Type B pancreatic cell (in vitro differentiated cells): ENCODE data around the gene GNB2. TPM values are rescaled to one million over a fixed set of nuclear protein-coding genes. Genes with fewer than 3 reads are reported as not detected.

Source experiments
- DNase-seq: peaks from one replicate; pipeline ENCODE4 v3.0.0; 2021; ENCODE audit warnings: mixed read lengths; ENCODE audit not compliant: unreplicated experiment; ENCODE audit errors: extremely low spot score
- H3K27ac Mint-ChIP-seq: 2 replicates; pipeline ENCODE4 v1.8.0; 2021; ENCODE audit warnings: mild to moderate bottlenecking, mixed read lengths
- H3K27me3 Mint-ChIP-seq: 2 replicates; pipeline ENCODE4 v1.8.0; 2021; ENCODE audit warnings: mixed read lengths
- H3K36me3 Mint-ChIP-seq: 2 replicates; pipeline ENCODE4 v1.8.0; 2021; ENCODE audit warnings: mixed read lengths
- H3K4me1 Mint-ChIP-seq: one replicate; pipeline ENCODE4 v1.8.0; 2021; ENCODE audit warnings: mixed read lengths; ENCODE audit not compliant: unreplicated experiment
- H3K4me3 Mint-ChIP-seq: 2 replicates; pipeline ENCODE4 v1.8.0; 2021; ENCODE audit warnings: mild to moderate bottlenecking, mixed read lengths
- H3K9me3 Mint-ChIP-seq: 2 replicates; pipeline ENCODE4 v1.8.0; 2021; ENCODE audit warnings: mixed read lengths
- total RNA-seq: library from RNA; stranded (reverse); gene quantifications from 2 replicates; pipeline ENCODE4 v1.2.1, GENCODE V29; 2021; ENCODE audit warnings: low replicate concordance
- TF ChIP-seq, protein P1 (sequence below): fragments of 200-600 bp; sonication (generic); conservative IDR thresholded peaks from 2 replicates; pipeline ENCODE4 v1.5.0; 2021; ENCODE audit warnings: antibody characterized with exemption, mild to moderate bottlenecking

GNB2 gene
- total RNA-seq, 1 donor from 2014 or later: 179 TPM

DNA sequence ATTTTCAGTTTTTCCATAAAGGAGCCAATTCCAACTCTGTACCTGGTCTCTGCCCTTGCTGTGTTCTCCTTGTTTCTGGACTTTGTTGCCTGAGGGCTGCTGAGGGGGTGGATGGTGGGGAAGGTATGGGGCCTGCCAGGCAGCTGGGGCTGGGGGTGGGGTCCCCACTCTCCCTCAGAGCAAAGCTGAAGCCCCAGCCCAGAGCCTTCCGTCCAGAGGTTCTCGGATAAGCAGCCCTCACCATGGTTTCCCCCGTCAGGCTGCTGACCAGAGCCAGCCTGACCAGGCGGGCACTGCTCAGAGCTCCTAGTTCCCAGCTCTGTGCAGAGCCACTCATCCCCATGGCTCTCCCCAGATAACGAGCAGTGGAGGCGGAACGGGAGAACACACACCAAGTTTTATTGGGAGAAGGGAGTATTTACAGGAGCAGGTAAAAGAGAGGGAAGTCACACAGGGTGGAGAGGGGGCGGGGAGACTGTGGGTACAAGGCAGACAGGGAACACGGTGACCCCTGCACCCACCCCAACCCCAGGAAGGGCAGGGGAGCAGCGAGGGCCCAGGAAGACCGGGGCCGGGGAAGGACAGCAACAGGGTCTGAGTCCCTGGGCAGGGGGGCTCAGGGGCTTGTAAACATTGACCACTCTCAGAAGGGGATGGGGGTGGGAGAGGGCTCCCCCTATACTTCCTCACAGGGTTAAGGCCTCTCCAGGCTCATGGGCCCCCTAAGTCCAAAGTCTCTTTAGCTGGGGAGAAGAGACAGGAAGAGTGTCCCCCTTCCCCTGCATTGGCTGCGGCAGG lies 5.8 kb downstream of the GNB2 start:
- Mint-ChIP-seq H3K27me3 (no peaks in the 10 kb centered on the region), H3K36me3 (peaks cover 3% of the 10 kb centered on the region), H3K9me3 (no peaks in the 10 kb centered on the region), H3K4me3 (no peak overlapping the region), H3K27ac (no peak overlapping the region), H3K4me1 (peaks cover 10% of the 10 kb centered on the region)
- no peak for DNase-seq
- TF ChIP-seq, protein P1, sequence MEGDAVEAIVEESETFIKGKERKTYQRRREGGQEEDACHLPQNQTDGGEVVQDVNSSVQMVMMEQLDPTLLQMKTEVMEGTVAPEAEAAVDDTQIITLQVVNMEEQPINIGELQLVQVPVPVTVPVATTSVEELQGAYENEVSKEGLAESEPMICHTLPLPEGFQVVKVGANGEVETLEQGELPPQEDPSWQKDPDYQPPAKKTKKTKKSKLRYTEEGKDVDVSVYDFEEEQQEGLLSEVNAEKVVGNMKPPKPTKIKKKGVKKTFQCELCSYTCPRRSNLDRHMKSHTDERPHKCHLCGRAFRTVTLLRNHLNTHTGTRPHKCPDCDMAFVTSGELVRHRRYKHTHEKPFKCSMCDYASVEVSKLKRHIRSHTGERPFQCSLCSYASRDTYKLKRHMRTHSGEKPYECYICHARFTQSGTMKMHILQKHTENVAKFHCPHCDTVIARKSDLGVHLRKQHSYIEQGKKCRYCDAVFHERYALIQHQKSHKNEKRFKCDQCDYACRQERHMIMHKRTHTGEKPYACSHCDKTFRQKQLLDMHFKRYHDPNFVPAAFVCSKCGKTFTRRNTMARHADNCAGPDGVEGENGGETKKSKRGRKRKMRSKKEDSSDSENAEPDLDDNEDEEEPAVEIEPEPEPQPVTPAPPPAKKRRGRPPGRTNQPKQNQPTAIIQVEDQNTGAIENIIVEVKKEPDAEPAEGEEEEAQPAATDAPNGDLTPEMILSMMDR: no peak

DNA sequence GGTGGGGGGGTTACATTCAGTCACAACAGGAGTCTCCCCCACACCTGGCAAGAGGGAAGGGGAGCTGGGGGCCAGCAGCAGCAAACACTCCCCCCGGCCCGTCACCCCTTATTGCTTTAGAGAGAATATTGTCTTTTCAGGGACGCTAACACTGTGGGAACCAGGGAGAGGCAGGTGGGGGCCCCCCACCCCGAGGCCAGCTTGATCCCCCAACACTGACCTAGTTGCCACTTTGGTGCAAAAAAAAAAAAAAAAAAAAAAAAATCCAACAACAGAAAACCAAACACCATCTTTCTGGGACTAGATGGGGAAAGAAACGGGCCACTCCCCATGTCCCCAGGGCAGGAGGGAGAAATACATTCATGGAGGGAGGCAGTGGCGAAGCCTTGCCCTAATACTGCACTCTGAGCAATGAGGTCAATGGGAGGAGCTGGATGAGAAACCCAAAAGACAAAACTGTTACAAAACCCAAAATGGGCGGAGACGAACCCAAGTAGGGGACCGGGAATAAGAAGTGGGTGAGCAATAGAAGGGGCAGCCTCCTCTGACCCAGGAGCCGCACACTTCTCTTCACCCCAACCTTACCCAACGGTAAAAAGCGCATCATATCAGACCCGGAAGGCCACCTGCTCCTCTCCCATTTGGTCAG lies 6.5 kb downstream of the GNB2 start:
- TF ChIP-seq, protein P1: no peak
- no peak for DNase-seq
- Mint-ChIP-seq H3K36me3 (peaks cover 3% of the 10 kb centered on the region), H3K4me3 (peak overlapping the region; percentile 46), H3K27ac (peak overlapping the region; percentile 71), H3K4me1 (peaks cover 10% of the 10 kb centered on the region), H3K9me3 (no peaks in the 10 kb centered on the region), H3K27me3 (no peaks in the 10 kb centered on the region)

DNA sequence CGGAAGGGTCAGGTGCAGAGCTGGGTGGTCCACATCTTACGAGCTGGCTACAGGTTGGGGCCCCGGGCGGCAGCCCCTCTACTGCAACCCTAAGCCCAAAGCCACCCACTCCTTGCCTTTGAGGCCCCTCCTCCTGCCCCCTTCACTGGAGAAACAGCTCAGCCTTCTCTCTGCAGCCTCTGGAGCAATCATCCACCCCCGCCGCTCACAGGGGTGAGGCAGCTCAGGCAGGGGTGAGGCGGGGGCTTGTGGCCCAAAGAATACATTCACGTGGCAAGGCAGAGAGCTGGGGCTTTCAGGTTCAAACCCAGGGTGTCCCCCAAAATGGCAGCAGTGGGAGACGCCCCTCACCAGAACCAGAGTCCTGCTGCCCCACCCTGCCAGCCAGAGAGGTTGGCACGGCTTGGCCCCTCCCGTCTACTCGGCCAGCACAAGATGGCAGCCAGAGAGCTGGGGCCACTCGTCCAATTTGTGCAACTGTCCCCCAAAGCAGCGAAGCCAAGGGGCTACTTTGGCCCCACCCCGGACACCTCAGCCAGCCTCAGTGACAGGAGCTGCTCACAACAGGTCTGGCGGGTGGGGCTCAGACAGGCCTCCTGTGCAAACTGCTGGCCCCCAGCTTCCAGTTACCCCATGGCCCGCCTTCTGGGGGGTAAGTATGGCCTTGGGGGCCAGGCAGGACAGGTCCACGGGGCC lies 7.2 kb downstream of the GNB2 start:
- Mint-ChIP-seq H3K4me1 (peaks cover 10% of the 10 kb centered on the region), H3K9me3 (no peaks in the 10 kb centered on the region), H3K27ac (peak overlapping the region; percentile 71), H3K4me3 (no peak overlapping the region), H3K27me3 (no peaks in the 10 kb centered on the region), H3K36me3 (peaks cover 3% of the 10 kb centered on the region)
- TF ChIP-seq, protein P1: no peak
- no peak for DNase-seq

DNA sequence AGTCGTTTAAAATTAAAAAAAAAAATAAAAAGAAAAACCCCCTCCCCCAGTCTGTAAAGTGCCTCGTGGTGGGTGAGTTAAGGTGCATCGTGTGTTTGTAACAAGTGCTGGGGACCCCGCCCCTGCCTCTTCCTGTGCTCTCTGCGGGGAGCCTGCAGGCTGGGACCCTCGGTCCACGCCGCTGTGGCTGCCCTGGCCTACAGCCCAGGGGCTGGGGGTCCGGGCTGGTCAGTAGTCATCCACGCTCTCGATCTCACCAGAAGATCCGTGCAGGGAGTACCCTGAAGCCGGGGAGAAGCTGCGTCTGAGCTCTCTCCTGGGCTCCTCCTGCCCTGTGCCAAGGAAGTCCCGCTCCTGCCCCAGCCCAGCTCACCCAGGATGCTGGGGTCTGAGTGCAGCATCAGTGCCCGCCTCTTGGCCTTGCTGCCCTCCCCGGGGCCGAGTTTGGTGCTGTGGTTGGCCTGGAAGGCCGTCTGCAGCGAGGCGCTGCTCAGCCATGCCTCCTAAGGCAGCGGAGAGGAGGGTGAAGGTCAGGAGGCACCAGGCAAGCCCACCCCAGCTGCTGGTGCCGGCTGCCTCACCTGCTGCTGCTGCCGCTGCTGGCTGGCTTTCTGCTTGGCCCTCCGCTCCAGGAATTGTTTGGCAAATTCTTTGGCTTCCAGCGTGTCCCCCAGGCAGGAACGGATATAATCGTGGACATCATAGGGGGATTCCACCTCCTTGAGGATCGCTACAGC lies 8.1 kb downstream of the GNB2 start:
- no peak overlapping the region for H3K27ac Mint-ChIP-seq

More for the DNA sequence above, 8.1 kb downstream of the GNB2 start:
- no peaks in the 10 kb centered on the region for H3K27me3 Mint-ChIP-seq
- H3K4me3 Mint-ChIP-seq: no peak overlapping the region
- DNase-seq: no peak
- H3K4me1 Mint-ChIP-seq: peaks cover 10% of the 10 kb centered on the region
- TF ChIP-seq, protein P1: no peak
- H3K9me3 Mint-ChIP-seq: no peaks in the 10 kb centered on the region
- H3K36me3 Mint-ChIP-seq: peaks cover 3% of the 10 kb centered on the region
